GM10847 (cell line): ENCODE results near the gene TNS4.

Source experiments
- POLR2A ChIP-seq: IDR thresholded peaks from 2 replicates; pipeline ENCODE4 v1.6.1; 2011; ENCODE audit not compliant: insufficient read length; ENCODE audit errors: extremely low read depth

Gene TNS4

GRCh38 chr17:40490289-40490853, 11.1 kb downstream of the TNS4 start:
- TF ChIP-seq POLR2A, result no peak

GRCh38 chr17:40487371-40488020, 13.9 kb downstream of the TNS4 start:
- TF ChIP-seq POLR2A, result no peak

- no peak for TF ChIP-seq POLR2A
These were observed 14.7 kb downstream of the TNS4 start for GRCh38 chr17:40486522-40487370.

GRCh38 chr17:40485851-40486521, 15.4 kb downstream of the TNS4 start:
- no peak for TF ChIP-seq POLR2A

GRCh38 chr17:40484973-40485530, 16.4 kb downstream of the TNS4 start:
- TF ChIP-seq POLR2A, result no peak

GRCh38 chr17:40484285-40484972, 17.0 kb downstream of the TNS4 start:
- no peak for TF ChIP-seq POLR2A

GRCh38 chr17:40483679-40484078, 17.7 kb downstream of the TNS4 start:
- TF ChIP-seq POLR2A, result no peak

- TF ChIP-seq POLR2A, result no peak
These were observed 18.7 kb downstream of the TNS4 start for GRCh38 chr17:40482722-40483121.

- no peak for TF ChIP-seq POLR2A
These were observed 20.3 kb downstream of the TNS4 start for GRCh38 chr17:40481106-40481505.

GRCh38 chr17:40480501-40481003, 20.9 kb downstream of the TNS4 start:
- TF ChIP-seq POLR2A, result no peak

GRCh38 chr17:40479754-40480480, 21.5 kb downstream of the TNS4 start:
- TF ChIP-seq POLR2A, result no peak

- no peak for TF ChIP-seq POLR2A
These were observed 22.9 kb downstream of the TNS4 start for GRCh38 chr17:40478486-40478885.

GRCh38 chr17:40477796-40478195, 23.6 kb downstream of the TNS4 start:
- no peak for TF ChIP-seq POLR2A

GRCh38 chr17:40475234-40475908, 26.1 kb downstream of the TNS4 start:
- TF ChIP-seq POLR2A, result no peak
